MCF 10A (cell line): Measurements from ENCODE around the gene TWNK. TPM values are rescaled to one million over a fixed set of nuclear protein-coding genes. Genes with fewer than 3 reads are reported as not detected.
A peak's percentile ranks its signal among the peaks of the same experiment; 100 is the strongest.

Experiments
- Bru-seq: library from RNA; stranded (reverse); fragments of 400-500 nt; gene quantifications from one replicate; lab custom pipeline; 2021; lab: Mats Ljungman, UMichigan
- BruChase-seq, 2 experiments: library from RNA; stranded (reverse); fragments of 400-500 nt; gene quantifications; one replicate each; lab custom pipeline; 2021; lab: Mats Ljungman, UMichigan
- BruUV-seq: library from RNA; stranded (reverse); fragments of 400-500 nt; replicated peaks from 2 replicates; lab custom pipeline; 2021; lab: Mats Ljungman, UMichigan
- CTCF ChIA-PET: fragments of 300-600 bp; sonication (Branson Sonifier 250); formaldehyde crosslinking; extraction: SDS; loops from one replicate; lab custom pipeline; 2021; ENCODE audit warnings: antibody characterized with exemption, inconsistent platforms; lab: Yijun Ruan, JAX
- POLR2A ChIA-PET: fragments of 300-600, 350-650 bp; sonication (Branson Sonifier 250); formaldehyde crosslinking; extraction: SDS; loops from one replicate; lab custom pipeline; 2020; ENCODE audit warnings: antibody characterized with exemption, inconsistent platforms; lab: Yijun Ruan, JAX
- DNase-seq: peaks from one replicate; pipeline ENCODE4 v3.0.0-alpha.2; 2018; ENCODE audit not compliant: unreplicated experiment
- H3K27ac Mint-ChIP-seq: one replicate; pipeline ENCODE4 v1.8.0; 2022; ENCODE audit warnings: mild to moderate bottlenecking, low read depth, mixed read lengths; ENCODE audit not compliant: unreplicated experiment
- H3K27me3 Mint-ChIP-seq: one replicate; pipeline ENCODE4 v1.8.0; 2022; ENCODE audit warnings: mixed read lengths; ENCODE audit not compliant: insufficient read depth, unreplicated experiment
- H3K36me3 Mint-ChIP-seq: one replicate; pipeline ENCODE4 v1.8.0; 2022; ENCODE audit warnings: mild to moderate bottlenecking, moderate library complexity, mixed read lengths; ENCODE audit not compliant: insufficient read depth, unreplicated experiment
- H3K4me1 Mint-ChIP-seq: one replicate; pipeline ENCODE4 v1.8.0; 2022; ENCODE audit warnings: mixed read lengths; ENCODE audit not compliant: insufficient read depth, unreplicated experiment
- H3K4me3 Mint-ChIP-seq: one replicate; pipeline ENCODE4 v1.8.0; 2022; ENCODE audit warnings: mild to moderate bottlenecking, moderate library complexity, mixed read lengths; ENCODE audit not compliant: unreplicated experiment
- H3K9me3 Mint-ChIP-seq: one replicate; pipeline ENCODE4 v1.8.0; 2022; ENCODE audit warnings: mixed read lengths; ENCODE audit not compliant: unreplicated experiment
- CTCF ChIP-seq: fragments of 200-600 bp; IDR thresholded peaks from one replicate; pipeline ENCODE4 v1.8.0; 2022; ENCODE audit warnings: antibody characterized with exemption, mild to moderate bottlenecking; ENCODE audit not compliant: unreplicated experiment
- intact Hi-C: fragments of 100-400 bp; cut with micrococcal nuclease; formaldehyde crosslinking; loops from 2 replicates; pipeline ENCODE4 v1.14.1; 2022
- long read RNA-seq: library from polyadenylated mRNA; stranded (forward); transcript quantifications from one replicate; pipeline ENCODE4 v2.0.0, GENCODE V29; 2022
- total RNA-seq: library from RNA; stranded (reverse); gene quantifications from 2 replicates; pipeline ENCODE4 v1.2.3, GENCODE V29; 2022

Gene TWNK
- 19.1 and 27.9 TPM in 2 replicates for total RNA-seq
- percentile 83 among the genes with signal in this experiment for Bru-seq, nascent RNA
- BruChase-seq, experiment 1, labeled RNA remaining after a 6-hour chase: percentile 57 among the genes with signal in this experiment
- percentile 84 among the genes with signal in this experiment for BruChase-seq, experiment 2, labeled RNA remaining after a 2-hour chase
- long read RNA-seq, transcript TWNK-204 (5 exons, 946 nt): major isoform, 10 of 41 reads
- long read RNA-seq, partial matches to known transcripts: 2 of 41 reads
- long read RNA-seq, other reads (novel, unspliced or antisense): 27 of 41 reads

- peak; percentile 81 for DNase-seq
- BruUV-seq: no TSS peak
- Mint-ChIP-seq H3K9me3 (no peaks in the 10 kb centered on the region), H3K27me3 (no peaks in the 10 kb centered on the region), H3K36me3 (peaks cover 38% of the 10 kb centered on the region), H3K27ac (peak within 1 kb of the TSS; percentile 80), H3K4me3 (peak within 1 kb of the TSS; percentile 85), H3K4me1 (peaks cover 15% of the 10 kb centered on the region)
- CTCF ChIA-PET: interaction anchor here (0.6 to 3.8 kb wide), 7 partner anchors 10 to 1017 kb away, joined by 3 to 32 read pairs (median 4); no protein-coding TSS in a partner anchor
- TF ChIP-seq CTCF: no peak
- intact Hi-C loops: no loop called here
- POLR2A ChIA-PET: interaction anchor here (0.6 to 5.0 kb wide), 10 partner anchors 11 to 920 kb away, joined by 3 to 54 read pairs (median 4); partner anchors contain the start of gene LZTS2
These were observed at the start of gene TWNK, which contains the start of gene MRPL43 for GRCh38 chr10:100986952-100987684. TWNK (plus strand) TSS chr10:100987543; CDS start chr10:100988211, 668 bp downstream. MRPL43 (minus strand) TSS chr10:100987497; CDS start chr10:100987443, 54 bp downstream.

GRCh38 chr10:100939763-100940344, 47.5 kb upstream of the TWNK start:
- H3K4me1 Mint-ChIP-seq: no peaks in the 10 kb centered on the region
- H3K27me3 Mint-ChIP-seq: no peaks in the 10 kb centered on the region
- POLR2A ChIA-PET: interaction anchor here (1.3 kb wide), 1 partner anchor 26 kb away, joined by 3 read pairs; no protein-coding TSS in a partner anchor
- intact Hi-C loops: no loop called here
- CTCF ChIA-PET: no interaction called here
- H3K9me3 Mint-ChIP-seq: no peaks in the 10 kb centered on the region
- no TSS peak for BruUV-seq
- no peak for DNase-seq
- H3K4me3 Mint-ChIP-seq: no peak overlapping the region
- no peak overlapping the region for H3K27ac Mint-ChIP-seq
- TF ChIP-seq CTCF: no peak
- peaks cover 81% of the 10 kb centered on the region for H3K36me3 Mint-ChIP-seq

- Mint-ChIP-seq H3K4me1 (no peaks in the 10 kb centered on the region), H3K4me3 (no peak overlapping the region)
- intact Hi-C loops: no loop called here
These were observed 45.1 kb upstream of the TWNK start for GRCh38 chr10:100942229-100942628.

More at GRCh38 chr10:100942229-100942628, 45.1 kb upstream of the TWNK start:
- Mint-ChIP-seq H3K27ac (no peak overlapping the region), H3K27me3 (no peaks in the 10 kb centered on the region), H3K36me3 (peaks cover 97% of the 10 kb centered on the region), H3K9me3 (no peaks in the 10 kb centered on the region)
- CTCF ChIA-PET: interaction anchor here (0.6 to 0.9 kb wide), 3 partner anchors 14 to 911 kb away, joined by 3 to 4 read pairs (median 4); no protein-coding TSS in a partner anchor
- POLR2A ChIA-PET: no interaction called here
- no peak for TF ChIP-seq CTCF
- DNase-seq: no peak
- no TSS peak for BruUV-seq
